Pancreas (tissue), 10 donors: ENCODE measurements around the gene FAM83F. TPM values are rescaled to one million over a fixed set of nuclear protein-coding genes. Genes with fewer than 3 reads are reported as not detected.
A peak's percentile ranks its signal among the peaks of the same experiment; 100 is the strongest.

Experiments
- ATAC-seq, 4 donors: fragments of 200-7000 bp; cut with Tn5 transposase; one replicate each; pipeline versions ENCODE4 v1.8.0 to v1.9.1; 2020; ENCODE audit warnings: mild to moderate bottlenecking in 4 of 4, moderate library complexity in 4 of 4
- DNase-seq, 6 donors: peaks; one replicate each; pipeline ENCODE4 v3.0.0-alpha.2; 2020
- FAIRE-seq: peaks from 2 replicates; lab custom pipeline; 2012; peaks lifted over from hg19 to GRCh38; lab: Jason Lieb, UNC
- H3K27ac ChIP-seq, 4 donors: fragments of 200-600 bp; sonication (generic); 1 replicate in 3 of 4; 2 replicates in 1 of 4; pipeline versions ENCODE4 v1.5.0 to v1.8.0; 2020
- H3K27me3 ChIP-seq, 4 donors: fragments of 200-600 bp; one replicate each; pipeline ENCODE4 v1.8.0; 2021
- H3K36me3 ChIP-seq, 3 donors: fragments of 200-600 bp; sonication (generic) in 1 of 3; one replicate each; pipeline versions ENCODE4 v1.5.0 to v1.8.0; 2020 to 2021
- H3K4me1 ChIP-seq, 3 donors: fragments of 200-600 bp; one replicate each; pipeline ENCODE4 v1.8.0; 2021
- H3K4me3 ChIP-seq, 4 donors: fragments of 200-600 bp; sonication (generic) in 2 of 4; one replicate each; pipeline versions ENCODE4 v1.5.0 to v1.8.0; 2020 to 2021
- H3K9me3 ChIP-seq, 4 donors: fragments of 200-600 bp; one replicate each; pipeline ENCODE4 v1.8.0; 2021
- WGBS, 2 donors: extraction: QIAGEN DNeasy Blood & Tissue Kit; methylation state at CpG; one replicate each; pipeline ENCODE4 v1.1.7; 2013; 5-methylcytosine and 5-hydroxymethylcytosine counted together
- intact Hi-C, 3 donors: fragments of 100-400 bp; cut with DNase I; formaldehyde crosslinking; loops; one replicate each; pipeline versions ENCODE4 v1.11.1 to v1.14.2; 2022
- polyA plus RNA-seq, 2 donors: library from polyadenylated mRNA; stranded (reverse); fragments of 200-250 nt; gene quantifications; one replicate each; pipeline ENCODE4 v1.2.3, GENCODE V29; 2013
- total RNA-seq, 6 donors: library from RNA; stranded (reverse); fragmentation: NEBNext Ultra II Directional in 4 of 6; extraction: Animal tissue kit (Norgen Biotek cat#: 25700) in 4 of 6; gene quantifications; one replicate each; pipeline versions ENCODE4 v1.2.1 to v1.2.4, GENCODE V29; 2021 to 2023
- TF ChIP-seq, protein P1 (sequence below), 4 donors: fragments of 200-600 bp; sonication (generic) in 3 of 4; IDR thresholded peaks; one replicate each; pipeline versions ENCODE4 v1.5.0 to v1.8.0; 2021; ENCODE audit warnings: antibody characterized with exemption in 4 of 4
- donor health status: healthy with polysubstance abuse.
- donor health status: DM: no; HTN: no; CAD: no; lungs with moderate emphysema.
- donor health status: DM: no; HTN: no; CAD: no.
- donor health status: control.
- donor health status: control.
- donor health status: Bipolar disorder and iron deficiency.
- donor health status: DM: yes; HTN: yes; CAD: no.
- donor health status: DM: no; HTN: no; CAD: no.
- donor health status: DM: no; HTN: no; CAD: no.
- donor health status: DM: yes; HTN: yes; CAD: no.

The FAM83F gene
- total and polyA plus RNA-seq, 8 donors = 4.9 to 19.8 (median 15.5) TPM

DNA sequence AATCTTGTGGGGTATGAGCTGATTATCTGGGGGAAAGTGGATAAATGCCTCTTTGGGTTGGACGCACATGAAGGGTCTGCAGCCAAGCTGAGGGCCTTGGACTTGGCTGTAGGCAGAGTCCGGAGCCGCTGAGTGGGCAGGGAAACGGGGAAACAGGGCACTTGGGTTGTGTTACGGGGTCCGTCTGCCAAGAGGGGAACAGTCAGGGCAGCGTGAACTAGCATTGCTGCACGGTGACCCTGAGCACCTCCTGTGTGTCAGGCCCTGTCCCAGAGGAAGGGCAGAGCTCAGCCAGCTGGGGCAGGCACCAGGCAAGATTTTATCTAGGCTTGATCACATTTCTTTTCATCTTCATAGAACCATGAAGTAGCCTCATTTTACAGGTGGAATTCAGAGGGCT, 11.9 kb downstream of the FAM83F start:
- ATAC-seq = no peak

DNA sequence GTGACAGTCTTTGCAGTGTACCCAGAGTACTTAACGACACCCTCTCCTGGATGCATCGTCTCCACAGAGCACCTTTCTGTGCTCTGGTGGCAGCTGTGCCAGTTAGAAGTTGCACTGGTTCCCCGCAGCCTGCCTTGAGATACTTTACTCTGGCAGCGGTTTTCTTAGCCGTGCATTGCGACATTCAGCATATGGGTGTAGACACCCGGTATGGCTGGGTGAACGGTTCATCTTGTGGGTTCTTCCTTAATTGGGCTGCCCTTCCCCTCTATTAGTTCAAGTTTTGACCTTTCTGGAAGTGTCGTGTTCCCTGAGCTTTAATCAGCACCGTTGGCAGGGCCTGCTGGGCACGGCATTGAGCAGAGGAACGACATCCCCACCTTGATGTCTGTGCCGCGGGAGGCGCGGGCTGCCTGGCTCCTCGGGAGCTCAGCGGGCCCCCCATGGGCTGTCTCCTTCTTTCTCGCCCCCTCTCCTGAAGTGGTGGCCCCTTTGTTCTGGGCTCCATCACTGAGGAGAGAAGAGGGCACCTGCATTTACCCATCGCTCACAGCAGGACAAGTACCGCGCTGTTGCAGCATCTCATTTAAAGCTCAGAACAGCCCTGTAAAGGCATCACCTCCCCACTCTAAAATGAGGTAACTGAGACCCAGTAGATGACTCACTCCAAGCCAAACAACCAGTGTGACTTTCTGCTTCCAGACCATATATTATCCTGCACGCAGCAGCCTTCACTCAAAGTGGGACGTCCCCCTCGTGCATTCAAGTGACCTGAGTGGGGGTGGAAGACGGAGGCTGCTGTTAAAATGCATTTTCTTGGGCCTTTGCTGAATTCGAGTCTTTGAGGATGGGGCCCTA, 13.3 kb downstream of the FAM83F start:
- FAIRE-seq (no peak), ATAC-seq (no peak), DNase-seq (no peak)
- Histone ChIP-seq H3K27me3 (no peaks in the 10 kb centered on the region), H3K36me3 (no peaks in the 10 kb centered on the region), H3K27ac (no peak overlapping the region), H3K4me3 (no peak overlapping the region), H3K9me3 (no peaks in the 10 kb centered on the region), H3K4me1 (peaks cover 9 to 16% (median 15%) of the 10 kb centered on the region in 3 donors)
- TF ChIP-seq, protein P1, sequence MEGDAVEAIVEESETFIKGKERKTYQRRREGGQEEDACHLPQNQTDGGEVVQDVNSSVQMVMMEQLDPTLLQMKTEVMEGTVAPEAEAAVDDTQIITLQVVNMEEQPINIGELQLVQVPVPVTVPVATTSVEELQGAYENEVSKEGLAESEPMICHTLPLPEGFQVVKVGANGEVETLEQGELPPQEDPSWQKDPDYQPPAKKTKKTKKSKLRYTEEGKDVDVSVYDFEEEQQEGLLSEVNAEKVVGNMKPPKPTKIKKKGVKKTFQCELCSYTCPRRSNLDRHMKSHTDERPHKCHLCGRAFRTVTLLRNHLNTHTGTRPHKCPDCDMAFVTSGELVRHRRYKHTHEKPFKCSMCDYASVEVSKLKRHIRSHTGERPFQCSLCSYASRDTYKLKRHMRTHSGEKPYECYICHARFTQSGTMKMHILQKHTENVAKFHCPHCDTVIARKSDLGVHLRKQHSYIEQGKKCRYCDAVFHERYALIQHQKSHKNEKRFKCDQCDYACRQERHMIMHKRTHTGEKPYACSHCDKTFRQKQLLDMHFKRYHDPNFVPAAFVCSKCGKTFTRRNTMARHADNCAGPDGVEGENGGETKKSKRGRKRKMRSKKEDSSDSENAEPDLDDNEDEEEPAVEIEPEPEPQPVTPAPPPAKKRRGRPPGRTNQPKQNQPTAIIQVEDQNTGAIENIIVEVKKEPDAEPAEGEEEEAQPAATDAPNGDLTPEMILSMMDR (IDR thresholded peaks at IDR 0.05) = no peak
- intact Hi-C loops = no loop called here
- WGBS, 2 donors = 83 to 87% methylated on average over 24 to 27 of the region's 27 CpGs

More for the DNA sequence above, 11.9 kb downstream of the FAM83F start:
- Histone ChIP-seq H3K27me3 (no peaks in the 10 kb centered on the region), H3K27ac (no peak overlapping the region), H3K9me3 (no peaks in the 10 kb centered on the region), H3K36me3 (no peaks in the 10 kb centered on the region), H3K4me3 (no peak overlapping the region), H3K4me1 (peaks cover 12 to 16% (median 15%) of the 10 kb centered on the region in 3 donors)
- FAIRE-seq = no peak
- WGBS, 2 donors = 91% methylated on average over 8 of the region's 8 CpGs
- intact Hi-C loops = no loop called here
- TF ChIP-seq, protein P1 (IDR thresholded peaks at IDR 0.05) = no peak
- DNase-seq = no peak

DNA sequence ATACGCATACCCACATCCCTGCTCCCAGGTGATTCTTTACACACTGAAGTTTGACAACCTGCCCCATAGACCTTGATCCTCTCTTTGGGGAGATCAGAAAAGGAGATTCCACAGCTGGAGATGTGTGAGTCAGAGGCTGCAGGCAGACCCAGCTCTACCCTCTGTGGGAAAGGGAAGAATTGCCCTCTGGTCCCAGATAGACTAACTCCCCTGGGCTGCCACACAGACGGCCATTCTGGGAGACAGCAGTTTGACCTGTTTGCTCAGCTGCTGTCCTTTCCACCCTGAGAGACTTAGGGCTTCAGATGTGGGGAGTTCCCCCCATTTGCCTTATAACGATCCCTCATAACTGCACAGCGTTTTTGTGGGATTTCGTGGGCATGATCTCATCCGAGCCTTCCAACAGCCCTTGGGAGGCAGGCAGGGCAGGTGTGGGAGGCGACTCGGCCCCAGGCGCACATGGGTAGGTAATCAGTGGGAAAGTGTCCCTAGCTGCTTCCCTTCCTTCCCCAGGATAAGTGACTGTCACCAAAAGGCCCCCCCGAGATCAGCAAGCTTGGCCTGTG, 14.1 kb downstream of the FAM83F start:
- ATAC-seq (peak in 3 of 4 donors; percentile 21 to 36 (median 28)), DNase-seq (no peak), FAIRE-seq (no peak)
- Histone ChIP-seq H3K27me3 (no peaks in the 10 kb centered on the region), H3K36me3 (no peaks in the 10 kb centered on the region), H3K27ac (no peak overlapping the region), H3K9me3 (no peaks in the 10 kb centered on the region), H3K4me1 (peaks cover 9 to 16% (median 15%) of the 10 kb centered on the region in 3 donors), H3K4me3 (no peak overlapping the region)
- 71 to 79% methylated on average over 10 of the region's 10 CpGs for WGBS, 2 donors
- intact Hi-C loops = no loop called here
- TF ChIP-seq, protein P1 (IDR thresholded peaks at IDR 0.05) = no peak

DNA sequence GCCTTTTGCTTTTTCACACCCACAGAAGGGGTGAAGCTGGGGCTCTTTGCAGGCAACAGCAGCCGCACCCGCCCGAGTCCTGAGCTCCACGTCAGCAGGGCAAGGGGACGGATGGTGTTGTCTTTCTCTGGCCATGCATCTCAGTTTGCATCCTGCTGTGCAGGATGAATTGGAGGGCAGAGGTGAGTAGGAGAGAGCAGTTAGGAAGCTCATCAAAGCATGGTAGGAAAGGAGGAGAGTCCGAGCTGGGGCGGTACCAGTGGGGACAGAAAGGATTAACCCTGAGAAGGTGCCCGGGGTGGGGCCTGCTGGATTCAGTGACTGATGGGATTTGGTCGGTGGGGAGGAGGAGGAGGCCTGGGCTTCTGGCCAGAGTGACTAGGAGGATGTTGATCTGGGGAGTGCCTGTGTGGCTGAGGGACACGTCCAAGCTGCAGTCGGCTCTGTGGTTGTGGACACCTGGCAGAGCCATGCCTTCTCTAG, 14.6 kb downstream of the FAM83F start:
- H3K4me3 ChIP-seq = no peak overlapping the region
- TF ChIP-seq, protein P1 (IDR thresholded peaks at IDR 0.05) = no peak
- no peaks in the 10 kb centered on the region for H3K9me3 ChIP-seq
- no peaks in the 10 kb centered on the region for H3K36me3 ChIP-seq
- H3K4me1 ChIP-seq = peaks cover 10 to 18% (median 15%) of the 10 kb centered on the region in 3 donors
- FAIRE-seq (no peak), ATAC-seq (peak; percentile 46 to 72 (median 64)), DNase-seq (peak in 2 of 6 donors; percentile 25 to 59)
- H3K27me3 ChIP-seq = no peaks in the 10 kb centered on the region
- H3K27ac ChIP-seq = no peak overlapping the region
- WGBS, 2 donors = 43 to 46% methylated on average over 11 of the region's 11 CpGs
- intact Hi-C loops = no loop called here
